Central memory CD8-positive, alpha-beta T cell (primary cell): Measurements from ENCODE around the gene POU1F1.
"Not testable (repeated sequence)": the region's sequence is repeated elsewhere in the genome, so short reads cannot be mapped to it uniquely, and the experiment has no call there.

ENCODE experiments used
- ATAC-seq: fragments of 150-1000 bp; cut with Tn5 transposase; replicated peaks from 2 replicates; pipeline ENCODE4 v1.10.0; 2022; ENCODE audit warnings: mild to moderate bottlenecking, moderate FRiP score, moderate number of reproducible peaks; ENCODE audit not compliant: poor library complexity, severe bottlenecking; ENCODE audit errors: extremely low read depth
- DNase-seq, 2 donors: peaks; one replicate each; pipeline ENCODE4 v3.0.0; 2021; ENCODE audit warnings: low spot score in 2 of 2
- H3K27ac Mint-ChIP-seq: one replicate; pipeline ENCODE4 v1.8.0; 2022; ENCODE audit warnings: low read depth, mild to moderate bottlenecking, moderate library complexity, mixed read lengths
- H3K27me3 Mint-ChIP-seq: one replicate; pipeline ENCODE4 v1.8.0; 2022; ENCODE audit warnings: mixed read lengths
- H3K36me3 Mint-ChIP-seq: one replicate; pipeline ENCODE4 v1.8.0; 2022; ENCODE audit warnings: mild to moderate bottlenecking, moderate library complexity, mixed read lengths; ENCODE audit not compliant: insufficient read depth
- H3K4me1 Mint-ChIP-seq: one replicate; pipeline ENCODE4 v1.8.0; 2022; ENCODE audit warnings: mixed read lengths
- H3K4me3 Mint-ChIP-seq: one replicate; pipeline ENCODE4 v1.8.0; 2022; ENCODE audit warnings: mild to moderate bottlenecking, moderate library complexity, mixed read lengths
- H3K9me3 Mint-ChIP-seq: one replicate; pipeline ENCODE4 v1.8.0; 2022; ENCODE audit warnings: mixed read lengths

Gene POU1F1, protein sequence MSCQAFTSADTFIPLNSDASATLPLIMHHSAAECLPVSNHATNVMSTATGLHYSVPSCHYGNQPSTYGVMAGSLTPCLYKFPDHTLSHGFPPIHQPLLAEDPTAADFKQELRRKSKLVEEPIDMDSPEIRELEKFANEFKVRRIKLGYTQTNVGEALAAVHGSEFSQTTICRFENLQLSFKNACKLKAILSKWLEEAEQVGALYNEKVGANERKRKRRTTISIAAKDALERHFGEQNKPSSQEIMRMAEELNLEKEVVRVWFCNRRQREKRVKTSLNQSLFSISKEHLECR

DNA sequence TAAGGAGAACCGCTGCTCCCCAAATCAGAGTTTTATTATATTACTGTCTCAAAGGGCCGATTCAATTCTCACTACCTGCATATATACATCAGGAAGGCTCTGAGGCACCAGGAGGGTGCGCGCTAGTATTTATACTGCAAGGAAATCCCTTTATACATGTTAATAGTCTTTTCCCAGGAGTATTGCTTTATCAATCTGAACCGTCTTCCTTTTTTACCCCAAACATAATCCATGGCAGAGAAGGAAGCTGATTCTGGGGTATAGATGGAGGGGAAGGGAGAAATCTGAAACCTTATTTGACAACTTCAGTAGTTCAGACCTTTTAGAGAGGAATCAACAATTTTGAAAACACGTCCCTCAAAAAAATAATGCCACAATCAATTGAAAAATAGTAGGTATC, at the start of gene POU1F1:
Gene POU1F1 (minus strand): TSS at position 101 of the 400 bp plus-strand sequence. CDS start 122 bp downstream, outside the sequence.
- Mint-ChIP-seq H3K4me1 (no peaks in the 10 kb centered on the region), H3K27ac (no peak within 1 kb of the TSS), H3K9me3 (no peaks in the 10 kb centered on the region), H3K27me3 (peaks cover 22% of the 10 kb centered on the region), H3K4me3 (no peak within 1 kb of the TSS), H3K36me3 (no peaks in the 10 kb centered on the region)
- ATAC-seq (no peak), DNase-seq (no peak)

DNA sequence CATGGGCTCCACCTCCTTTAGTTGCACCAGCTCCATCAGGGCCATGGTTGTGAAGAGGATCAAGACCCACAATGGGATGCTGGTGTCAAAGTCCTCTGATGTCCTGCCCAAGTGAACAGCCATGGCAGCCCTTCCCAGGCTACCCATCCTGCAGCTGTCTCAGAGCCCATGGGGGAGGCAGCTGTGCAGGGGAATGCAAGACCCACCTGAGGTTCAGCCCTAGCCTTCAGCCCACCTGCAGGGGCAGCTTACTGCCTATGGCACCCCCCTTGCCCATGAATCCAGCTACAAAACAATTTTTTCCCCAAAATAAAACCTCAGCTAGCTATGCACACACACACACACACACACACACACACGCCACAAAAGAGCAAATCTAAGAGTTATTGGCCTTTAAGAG, 48.2 kb upstream of the POU1F1 start:
- H3K36me3 Mint-ChIP-seq = peaks cover 3% of the 10 kb centered on the region
- DNase-seq (no peak), ATAC-seq (no peak)
- no peaks in the 10 kb centered on the region for H3K9me3 Mint-ChIP-seq
- H3K4me3 Mint-ChIP-seq = no peak overlapping the region
- H3K27ac Mint-ChIP-seq = no peak overlapping the region
- H3K4me1 Mint-ChIP-seq = no peaks in the 10 kb centered on the region
- peaks cover 57% of the 10 kb centered on the region for H3K27me3 Mint-ChIP-seq

DNA sequence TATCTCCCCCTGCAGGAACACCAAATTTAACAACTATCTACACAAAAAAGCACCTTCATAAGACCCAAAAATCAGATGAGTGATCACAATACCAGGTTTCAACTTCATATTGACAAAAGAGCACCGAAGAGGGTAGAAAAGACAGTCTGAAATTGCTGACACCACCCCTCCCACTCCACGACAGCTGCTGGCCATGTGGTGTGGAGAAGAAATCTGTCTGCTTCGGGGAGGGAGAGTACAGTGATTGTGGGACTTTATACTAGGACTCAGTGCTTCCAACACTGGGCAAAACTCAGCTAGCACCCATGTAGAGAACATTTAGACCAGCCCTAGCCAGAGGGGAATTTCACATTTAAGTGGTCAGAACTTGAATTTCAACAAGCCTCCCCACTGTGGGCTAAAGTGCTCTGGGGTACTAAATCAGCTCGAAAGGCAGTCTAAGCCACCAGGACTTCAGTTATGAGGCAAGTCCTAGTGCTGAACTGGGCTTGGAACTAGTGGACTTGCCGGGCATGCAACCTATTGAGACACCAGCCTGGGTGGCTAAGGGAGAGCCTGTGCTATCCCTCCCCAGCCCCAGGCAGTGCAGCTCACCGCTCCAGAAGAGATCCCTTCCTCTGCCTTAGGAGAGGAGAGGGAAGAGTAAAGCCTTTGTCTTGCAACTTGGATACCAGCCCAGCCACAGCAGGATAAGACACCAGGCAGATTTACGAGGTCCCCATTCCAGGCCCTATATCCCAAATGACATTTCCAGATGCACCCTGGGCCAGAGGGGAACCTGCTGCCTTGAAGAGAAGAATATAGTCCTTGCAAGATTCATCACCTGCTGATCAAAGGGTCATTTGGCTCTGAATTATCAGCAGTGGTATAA, 44.6 kb upstream of the POU1F1 start:
- DNase-seq (no peak), ATAC-seq (no peak)
- Mint-ChIP-seq H3K9me3 (no peaks in the 10 kb centered on the region), H3K36me3 (peaks cover 3% of the 10 kb centered on the region), H3K4me1 (no peaks in the 10 kb centered on the region), H3K27ac (no peak overlapping the region), H3K27me3 (peaks cover 54% of the 10 kb centered on the region), H3K4me3 (no peak overlapping the region)

DNA sequence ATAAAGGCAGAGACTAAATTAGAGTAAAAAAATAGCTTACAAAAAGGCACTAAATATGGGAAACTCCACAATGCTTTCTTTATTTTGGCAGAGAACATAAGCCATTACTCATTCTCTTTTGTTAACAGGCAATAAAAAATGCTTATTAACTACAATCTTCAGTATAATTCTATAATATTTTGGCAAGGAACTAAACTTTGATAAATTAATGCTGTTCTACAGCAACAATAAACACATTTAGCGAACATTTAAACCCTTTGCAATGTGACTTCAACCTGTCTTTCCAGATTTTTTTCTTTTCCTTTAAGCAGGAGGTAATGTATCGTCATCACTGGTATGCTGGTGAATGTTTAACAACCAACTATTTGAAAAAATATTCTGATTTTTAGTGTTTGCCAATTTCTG, 42.2 kb upstream of the POU1F1 start:
- peaks cover 34% of the 10 kb centered on the region for H3K27me3 Mint-ChIP-seq
- no peaks in the 10 kb centered on the region for H3K9me3 Mint-ChIP-seq
- no peaks in the 10 kb centered on the region for H3K4me1 Mint-ChIP-seq
- DNase-seq = no peak
- no peak overlapping the region for H3K4me3 Mint-ChIP-seq
- ATAC-seq = no peak
- peaks cover 3% of the 10 kb centered on the region for H3K36me3 Mint-ChIP-seq
- H3K27ac Mint-ChIP-seq = no peak overlapping the region

DNA sequence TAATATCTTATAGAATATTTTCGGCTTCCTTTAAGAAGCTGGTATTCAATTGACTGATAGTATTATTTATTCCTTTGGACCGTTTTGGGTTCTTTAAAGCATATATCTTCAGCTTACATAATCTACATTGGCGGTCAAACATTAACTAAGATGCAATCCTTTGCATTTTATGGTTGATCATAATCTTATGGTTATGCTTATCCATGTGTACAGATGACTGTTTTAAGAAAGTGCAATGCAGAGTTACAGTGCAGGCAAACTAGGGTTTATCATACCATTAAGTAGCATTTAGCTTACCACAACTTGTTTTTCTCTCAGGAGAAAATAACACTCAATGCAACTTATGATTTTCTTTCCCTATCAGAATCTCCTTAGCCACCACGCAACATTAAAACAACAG, 41.4 kb upstream of the POU1F1 start:
- H3K4me3 Mint-ChIP-seq = no peak overlapping the region
- peaks cover 29% of the 10 kb centered on the region for H3K27me3 Mint-ChIP-seq
- no peaks in the 10 kb centered on the region for H3K9me3 Mint-ChIP-seq
- ATAC-seq = no peak
- H3K4me1 Mint-ChIP-seq = no peaks in the 10 kb centered on the region
- no peak for DNase-seq
- peaks cover 3% of the 10 kb centered on the region for H3K36me3 Mint-ChIP-seq
- H3K27ac Mint-ChIP-seq = no peak overlapping the region

DNA sequence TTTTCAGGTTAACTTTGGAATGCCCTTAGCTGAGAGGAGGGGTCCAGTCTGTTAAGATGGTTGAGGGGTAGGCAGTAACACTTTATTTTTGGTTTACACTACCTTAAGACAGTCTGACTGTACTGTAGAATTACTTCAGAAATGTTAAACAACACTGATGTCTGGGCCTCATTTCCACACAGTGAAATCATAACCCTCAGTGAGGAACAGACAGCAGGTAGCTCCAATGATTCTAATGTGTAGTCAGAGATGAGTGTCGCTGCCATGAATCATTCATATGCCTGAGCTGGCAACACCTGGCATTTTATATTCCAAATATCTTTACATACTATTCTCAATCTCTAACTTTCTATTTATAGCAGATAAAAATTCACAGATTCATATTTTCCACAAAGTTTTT, 37.3 kb upstream of the POU1F1 start:
- H3K4me3 Mint-ChIP-seq = no peak overlapping the region
- H3K4me1 Mint-ChIP-seq = no peaks in the 10 kb centered on the region
- no peak overlapping the region for H3K27ac Mint-ChIP-seq
- no peak for DNase-seq
- ATAC-seq = no peak
- no peaks in the 10 kb centered on the region for H3K9me3 Mint-ChIP-seq
- H3K27me3 Mint-ChIP-seq = no peaks in the 10 kb centered on the region
- no peaks in the 10 kb centered on the region for H3K36me3 Mint-ChIP-seq

DNA sequence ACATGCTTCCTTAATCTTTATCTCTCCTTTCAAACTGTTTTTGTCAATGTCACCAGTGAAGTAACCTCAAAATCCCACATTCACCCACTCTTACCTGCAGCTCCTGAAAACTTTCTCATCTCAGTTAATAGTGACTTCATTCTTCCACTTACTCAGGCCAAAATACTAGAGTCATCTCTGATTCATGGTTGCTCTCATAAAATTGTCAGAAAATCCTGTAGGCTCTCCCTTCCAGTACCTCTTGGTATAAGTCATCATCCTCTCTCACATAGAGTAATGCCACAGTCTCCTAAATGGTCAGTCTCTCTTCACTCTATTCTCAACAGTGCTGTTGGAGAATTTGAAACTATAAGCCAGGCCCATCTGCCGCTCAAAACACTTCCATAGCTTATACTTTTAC, 34.9 kb upstream of the POU1F1 start:
- no peak for DNase-seq
- no peak overlapping the region for H3K27ac Mint-ChIP-seq
- H3K9me3 Mint-ChIP-seq = no peaks in the 10 kb centered on the region
- no peaks in the 10 kb centered on the region for H3K36me3 Mint-ChIP-seq
- no peak overlapping the region for H3K4me3 Mint-ChIP-seq
- no peaks in the 10 kb centered on the region for H3K4me1 Mint-ChIP-seq
- no peak for ATAC-seq
- no peaks in the 10 kb centered on the region for H3K27me3 Mint-ChIP-seq

DNA sequence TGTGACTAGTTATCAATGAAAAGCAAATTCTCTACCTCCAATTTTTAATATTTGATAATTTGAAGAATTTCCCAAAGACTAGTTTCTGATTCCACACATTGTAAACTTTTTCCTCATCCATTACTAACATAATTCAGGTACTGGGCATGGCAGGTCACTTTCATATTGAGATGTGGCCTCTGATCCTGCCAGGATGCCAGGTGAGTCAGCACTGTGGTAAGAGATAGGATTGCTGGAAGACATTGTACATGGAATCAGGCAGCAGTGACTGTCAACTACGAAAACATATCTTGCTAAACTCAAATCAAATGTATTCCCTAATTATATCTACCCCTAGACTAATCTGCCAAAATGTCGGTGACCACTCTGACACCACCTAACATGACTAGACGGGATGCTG, 33.2 kb upstream of the POU1F1 start:
- no peaks in the 10 kb centered on the region for H3K27me3 Mint-ChIP-seq
- H3K4me1 Mint-ChIP-seq = no peaks in the 10 kb centered on the region
- no peak overlapping the region for H3K27ac Mint-ChIP-seq
- no peak for ATAC-seq
- H3K9me3 Mint-ChIP-seq = no peaks in the 10 kb centered on the region
- no peak overlapping the region for H3K4me3 Mint-ChIP-seq
- no peaks in the 10 kb centered on the region for H3K36me3 Mint-ChIP-seq
- DNase-seq = no peak

DNA sequence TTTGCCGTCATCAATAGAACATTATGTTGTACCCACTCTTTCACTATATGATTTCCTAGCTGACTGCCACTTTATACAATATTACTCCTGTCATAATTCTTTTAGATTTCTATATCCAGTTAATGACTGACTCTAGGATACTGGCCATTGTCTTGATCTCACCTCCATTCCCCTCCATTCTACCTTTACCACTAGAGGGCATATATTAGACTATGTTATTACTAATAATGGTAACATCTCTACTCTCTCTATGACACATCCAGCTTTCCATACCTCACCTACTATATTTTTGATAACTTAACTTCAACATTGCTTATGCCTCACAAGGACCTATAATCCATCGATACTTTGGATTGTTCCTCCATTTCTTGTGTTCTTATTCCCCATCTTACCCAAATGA, 31.4 kb upstream of the POU1F1 start:
- no peaks in the 10 kb centered on the region for H3K4me1 Mint-ChIP-seq
- no peaks in the 10 kb centered on the region for H3K36me3 Mint-ChIP-seq
- H3K9me3 Mint-ChIP-seq = no peaks in the 10 kb centered on the region
- no peak for DNase-seq
- ATAC-seq = no peak
- no peaks in the 10 kb centered on the region for H3K27me3 Mint-ChIP-seq
- no peak overlapping the region for H3K27ac Mint-ChIP-seq
- H3K4me3 Mint-ChIP-seq = no peak overlapping the region

DNA sequence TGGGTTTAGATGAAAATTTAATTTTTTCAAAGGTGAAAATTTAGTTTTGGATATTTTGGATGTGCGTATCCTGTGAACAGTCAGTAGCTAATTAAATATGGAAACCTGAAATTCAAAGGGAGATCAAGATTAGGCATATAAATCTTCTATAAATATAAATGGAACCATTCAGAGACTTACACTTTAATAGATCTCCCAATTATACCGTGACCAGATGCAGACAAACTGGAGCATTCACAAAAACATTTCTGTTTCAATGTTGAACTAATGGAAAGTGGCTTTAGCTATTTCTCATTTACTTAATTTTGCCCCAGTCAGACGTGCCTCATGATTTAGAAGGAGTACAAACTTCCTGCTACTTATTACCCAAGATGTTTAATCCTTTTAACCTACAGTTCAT, 29.1 kb upstream of the POU1F1 start:
- DNase-seq (no peak), ATAC-seq (no peak)
- no peaks in the 10 kb centered on the region for H3K27me3 Mint-ChIP-seq
- no peaks in the 10 kb centered on the region for H3K9me3 Mint-ChIP-seq
- H3K36me3 Mint-ChIP-seq = no peaks in the 10 kb centered on the region
- no peak overlapping the region for H3K27ac Mint-ChIP-seq
- H3K4me3 Mint-ChIP-seq = no peak overlapping the region
- H3K4me1 Mint-ChIP-seq = no peaks in the 10 kb centered on the region

DNA sequence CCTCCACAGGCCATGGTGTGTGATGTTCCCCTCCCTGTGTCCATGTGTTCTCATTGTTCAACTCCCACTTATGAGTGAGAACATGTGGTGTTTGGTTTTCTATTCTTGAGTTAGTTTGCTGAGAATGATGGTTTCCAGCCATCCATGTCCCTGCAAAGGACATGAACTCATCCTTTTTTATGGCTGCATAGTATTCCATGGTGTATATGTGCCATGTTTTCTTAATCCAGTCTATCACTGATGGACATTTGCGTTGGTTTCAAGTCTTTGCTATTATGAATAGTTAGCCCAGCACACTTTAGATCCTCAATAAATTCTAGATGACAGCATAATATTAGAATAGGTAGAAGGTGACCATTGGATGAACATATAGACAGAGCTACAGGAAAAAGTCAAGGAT, 28.6 kb upstream of the POU1F1 start:
- H3K9me3 Mint-ChIP-seq, H3K4me3 Mint-ChIP-seq, H3K27me3 Mint-ChIP-seq, H3K27ac Mint-ChIP-seq, DNase-seq, ATAC-seq, H3K4me1 Mint-ChIP-seq, H3K36me3 Mint-ChIP-seq: not testable (repeated sequence)

DNA sequence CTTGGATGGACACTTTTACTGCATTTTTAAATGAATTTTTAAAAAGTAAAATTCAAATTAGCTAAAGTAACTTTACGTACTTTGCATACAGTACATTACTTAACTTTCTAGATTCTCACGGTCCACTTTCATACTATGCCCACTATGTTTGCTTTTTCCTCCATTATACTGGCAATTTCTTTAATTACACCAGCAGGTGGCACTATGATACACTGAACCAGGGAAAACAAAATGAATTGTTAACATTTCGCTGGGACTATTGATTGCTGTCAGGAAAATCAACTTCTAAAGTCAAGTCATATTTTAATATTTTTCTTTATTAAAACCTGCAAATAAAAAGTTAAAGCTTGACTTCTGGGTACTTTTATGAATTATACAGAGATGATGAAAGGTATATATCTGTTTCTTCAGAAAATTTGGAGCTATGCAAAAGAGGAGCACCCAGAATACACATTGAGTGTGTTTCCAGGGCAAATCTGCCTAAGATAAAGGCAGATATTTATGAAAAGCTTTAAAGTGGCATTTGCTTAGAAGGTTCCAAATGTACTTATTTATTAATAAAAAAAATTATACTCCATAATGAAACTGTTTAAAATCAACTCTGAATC, 21.8 kb upstream of the POU1F1 start:
- DNase-seq (no peak), ATAC-seq (peak; percentile 40)
- H3K36me3 Mint-ChIP-seq = no peaks in the 10 kb centered on the region
- H3K4me1 Mint-ChIP-seq = no peaks in the 10 kb centered on the region
- no peak overlapping the region for H3K27ac Mint-ChIP-seq
- no peaks in the 10 kb centered on the region for H3K9me3 Mint-ChIP-seq
- no peak overlapping the region for H3K4me3 Mint-ChIP-seq
- H3K27me3 Mint-ChIP-seq = no peaks in the 10 kb centered on the region

DNA sequence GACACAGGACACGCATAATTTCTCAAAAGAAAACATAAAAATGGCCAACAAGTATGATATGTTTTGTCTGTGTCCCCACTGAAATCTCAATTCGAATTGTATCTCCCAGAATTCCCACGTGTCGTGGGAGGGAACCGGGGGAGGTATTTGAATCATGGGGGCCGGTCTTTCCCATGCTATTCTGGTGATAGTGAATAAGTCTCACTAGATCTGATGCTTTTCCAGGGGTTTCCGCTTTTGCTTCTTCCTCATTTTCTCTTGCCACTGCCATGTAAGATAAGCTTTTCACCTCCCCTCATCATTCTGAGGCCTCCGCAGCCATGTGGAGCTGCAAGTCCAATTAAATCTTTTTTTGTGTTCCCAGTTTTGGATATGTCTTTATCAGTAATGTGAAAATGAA, 12.1 kb upstream of the POU1F1 start:
- ATAC-seq (no peak), DNase-seq (no peak)
- no peaks in the 10 kb centered on the region for H3K9me3 Mint-ChIP-seq
- H3K27me3 Mint-ChIP-seq = no peaks in the 10 kb centered on the region
- no peaks in the 10 kb centered on the region for H3K36me3 Mint-ChIP-seq
- H3K4me3 Mint-ChIP-seq = no peak overlapping the region
- H3K27ac Mint-ChIP-seq = no peak overlapping the region
- H3K4me1 Mint-ChIP-seq = no peaks in the 10 kb centered on the region
